Globus pallidus (tissue), 1 donor: Measurements from ENCODE around the gene TM7SF2.

ENCODE experiments used
- DNase-seq: peaks from one replicate; pipeline ENCODE4 v3.0.0-alpha.2; 2015; ENCODE audit warnings: low spot score

The TM7SF2 gene

DNA sequence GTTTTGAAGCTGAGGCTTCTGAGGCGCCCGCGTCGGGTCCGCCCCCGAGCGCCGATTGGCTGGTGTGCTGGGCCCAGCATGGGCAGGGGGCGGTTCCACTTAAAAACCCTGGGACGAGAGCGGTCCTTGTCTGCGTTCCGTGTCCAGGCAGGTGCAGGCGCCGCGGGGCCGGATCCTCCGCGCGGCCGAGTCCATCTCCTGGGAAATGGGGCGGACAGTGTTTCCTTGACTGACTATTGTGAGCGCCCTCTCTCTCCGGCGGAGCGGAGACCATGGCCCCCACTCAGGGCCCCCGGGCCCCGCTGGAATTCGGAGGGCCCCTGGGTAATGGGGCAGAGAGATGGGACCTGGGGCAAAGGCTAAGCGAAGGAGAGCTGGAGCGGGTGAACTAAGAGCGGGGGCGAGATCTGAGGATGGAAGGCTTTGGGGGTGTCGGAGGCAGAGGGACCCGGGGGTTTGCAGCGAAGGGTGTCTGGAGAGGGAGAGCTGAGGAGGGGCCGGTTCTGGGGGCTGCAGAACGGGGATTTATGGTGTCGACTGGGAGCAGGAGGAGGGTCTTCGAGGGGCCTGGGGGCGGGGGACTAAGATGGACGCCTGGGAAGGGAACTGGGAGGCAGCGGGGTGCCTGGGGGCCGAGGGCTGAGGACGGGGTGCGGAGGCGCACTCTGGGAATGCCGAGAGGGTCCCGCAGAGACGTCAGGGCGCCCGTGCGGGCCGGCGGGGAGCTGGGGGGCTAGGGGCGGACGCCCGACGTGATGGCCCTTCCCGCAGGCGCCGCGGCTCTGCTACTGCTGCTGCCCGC is at the start of gene TM7SF2:
TM7SF2 (plus strand) TSS at position 129 of the 802 bp plus-strand sequence; CDS start at position 273, 144 bp downstream.
- peak; percentile 97 for DNase-seq

DNA sequence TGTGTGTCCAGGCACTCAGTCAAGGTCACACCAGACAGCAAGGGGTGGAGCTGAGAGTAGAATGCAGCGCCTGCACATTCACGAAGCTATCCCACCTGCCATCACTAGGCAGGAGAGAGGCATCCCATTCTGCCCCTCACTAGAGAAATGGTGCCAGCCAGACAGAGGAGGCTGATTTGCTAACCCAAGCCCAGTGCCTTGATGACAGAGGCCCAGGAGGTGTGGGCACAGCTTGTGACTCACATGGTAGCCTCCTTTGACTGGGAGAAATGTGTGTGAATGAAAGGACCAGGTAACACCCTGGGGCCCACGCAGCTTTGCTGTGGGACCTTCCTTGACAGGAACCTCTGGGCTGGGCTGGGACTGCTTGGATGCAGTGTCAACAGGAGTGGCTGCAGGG is 48.1 kb upstream of the TM7SF2 start:
- DNase-seq, result no peak

DNA sequence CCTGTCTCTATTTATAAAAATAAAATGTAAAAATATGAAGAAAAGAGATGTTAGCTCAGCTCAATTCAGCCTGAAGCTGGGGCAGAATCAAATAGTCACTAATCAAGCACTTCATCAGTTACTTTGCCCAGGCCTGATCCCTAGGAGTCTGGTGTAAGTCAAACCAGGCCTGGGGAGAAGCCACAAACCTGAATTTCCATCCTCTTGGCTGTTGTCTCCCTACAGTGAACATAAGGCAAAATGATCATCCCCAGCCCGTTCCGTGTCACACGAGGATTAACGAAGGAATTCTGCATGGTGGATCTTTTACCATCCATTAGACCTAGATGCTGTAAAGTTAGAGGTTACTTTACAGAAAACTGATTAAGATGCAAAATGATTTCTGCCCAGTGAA is 46.8 kb upstream of the TM7SF2 start:
- no peak for DNase-seq

DNA sequence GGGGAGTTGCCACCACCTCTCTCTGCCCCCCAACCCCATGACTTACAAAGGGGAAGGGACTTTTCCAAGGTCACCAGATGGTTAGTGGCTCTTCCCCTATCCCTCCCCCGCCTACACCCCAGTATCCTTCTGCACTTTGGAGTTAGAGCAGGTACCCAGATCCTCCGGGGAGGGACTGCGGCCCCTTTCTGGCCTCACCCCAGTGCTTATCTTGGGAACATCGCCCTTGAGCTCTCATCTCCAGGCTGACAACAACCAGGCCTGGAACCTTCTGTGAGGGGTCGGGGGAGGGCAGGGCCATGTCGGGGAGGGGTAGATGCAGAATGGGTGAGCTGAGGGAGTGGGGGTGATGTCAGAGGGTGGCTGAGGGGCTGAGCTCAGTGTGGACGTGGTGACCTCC is 45.8 kb upstream of the TM7SF2 start:
- DNase-seq, result no peak

DNA sequence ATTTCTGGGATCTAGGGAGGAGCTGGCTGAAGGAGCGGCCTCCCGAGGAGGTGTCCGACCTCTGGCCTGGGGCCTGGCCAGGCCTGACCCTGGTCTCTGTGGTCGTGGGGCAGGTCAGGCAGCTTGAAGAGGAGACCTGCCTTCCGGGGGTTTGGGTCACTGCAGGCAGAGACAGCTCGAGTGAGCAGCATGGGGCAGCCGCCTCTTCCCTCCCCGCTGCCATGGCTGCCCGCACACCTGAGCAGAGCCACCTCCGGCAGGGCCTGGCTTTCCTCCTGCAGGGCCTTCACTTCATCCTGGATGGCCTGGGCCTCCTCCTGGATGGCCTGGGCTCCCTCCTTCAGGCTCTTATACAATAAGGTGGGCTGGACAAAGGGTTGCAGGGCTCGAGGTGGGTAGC is 45.4 kb upstream of the TM7SF2 start:
- no peak for DNase-seq

DNA sequence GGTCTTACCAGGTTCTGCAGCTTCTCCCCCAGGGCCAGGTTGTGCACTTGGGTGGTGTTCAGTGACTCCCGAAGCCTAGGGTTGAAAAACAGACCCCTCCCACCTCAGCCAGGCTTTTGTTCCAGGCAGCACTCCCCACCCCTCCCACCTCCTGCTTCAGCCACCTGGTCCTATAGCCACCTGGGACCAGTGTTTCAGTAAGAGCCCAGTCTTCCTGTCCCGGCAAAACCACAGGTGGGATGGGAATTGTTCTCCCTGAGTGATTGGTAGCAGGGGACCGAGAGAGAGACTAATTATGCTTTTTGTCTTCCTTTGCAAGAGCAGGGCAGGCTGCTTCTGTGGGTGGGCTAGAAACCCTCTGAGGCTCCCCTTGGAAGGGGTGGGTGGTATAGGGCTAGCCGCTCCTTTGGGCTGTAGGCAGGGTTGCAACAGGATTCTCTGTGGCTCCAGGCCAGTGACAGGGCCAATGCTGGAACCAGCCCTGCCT is 44.8 kb upstream of the TM7SF2 start:
- DNase-seq, result no peak

DNA sequence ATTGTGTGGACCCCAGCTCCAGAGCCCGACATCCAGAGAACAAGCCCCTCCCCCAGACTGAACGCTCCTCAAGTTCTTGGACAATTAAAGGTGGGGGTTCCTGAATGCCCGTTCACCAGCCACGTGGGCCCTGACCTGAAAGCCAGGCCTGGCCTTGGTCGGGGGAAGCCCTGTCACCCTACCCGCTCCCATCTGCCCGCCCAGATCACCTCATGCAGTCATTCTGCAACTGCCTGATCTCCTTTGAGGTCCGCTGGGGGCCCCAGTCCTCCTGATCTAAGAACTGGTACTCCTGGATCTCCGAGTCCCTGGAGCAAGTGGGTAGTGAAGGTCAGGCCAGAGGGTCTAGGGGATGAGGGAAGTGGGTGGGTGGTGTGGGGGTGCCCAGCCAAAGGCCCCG is 44.2 kb upstream of the TM7SF2 start:
- no peak for DNase-seq

DNA sequence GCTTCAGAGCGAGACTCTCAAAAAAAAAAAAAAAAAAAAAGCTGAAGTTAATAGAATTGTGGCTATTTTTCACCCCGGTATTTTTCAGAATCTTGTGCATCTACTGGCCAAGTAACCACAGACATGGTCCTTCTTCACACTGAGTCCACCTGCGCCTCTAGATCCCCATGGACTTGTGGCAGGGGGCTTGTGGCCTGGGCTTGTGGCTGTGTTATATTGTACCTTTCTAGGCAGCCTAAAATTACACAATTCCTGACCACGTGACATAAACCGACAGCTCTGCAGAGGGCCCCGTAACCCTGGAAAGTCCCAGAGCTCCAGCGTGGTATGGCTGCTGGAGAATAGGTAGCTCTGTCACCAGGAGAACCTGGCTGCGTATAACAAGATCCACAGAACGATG is 42.5 kb upstream of the TM7SF2 start:
- no peak for DNase-seq

DNA sequence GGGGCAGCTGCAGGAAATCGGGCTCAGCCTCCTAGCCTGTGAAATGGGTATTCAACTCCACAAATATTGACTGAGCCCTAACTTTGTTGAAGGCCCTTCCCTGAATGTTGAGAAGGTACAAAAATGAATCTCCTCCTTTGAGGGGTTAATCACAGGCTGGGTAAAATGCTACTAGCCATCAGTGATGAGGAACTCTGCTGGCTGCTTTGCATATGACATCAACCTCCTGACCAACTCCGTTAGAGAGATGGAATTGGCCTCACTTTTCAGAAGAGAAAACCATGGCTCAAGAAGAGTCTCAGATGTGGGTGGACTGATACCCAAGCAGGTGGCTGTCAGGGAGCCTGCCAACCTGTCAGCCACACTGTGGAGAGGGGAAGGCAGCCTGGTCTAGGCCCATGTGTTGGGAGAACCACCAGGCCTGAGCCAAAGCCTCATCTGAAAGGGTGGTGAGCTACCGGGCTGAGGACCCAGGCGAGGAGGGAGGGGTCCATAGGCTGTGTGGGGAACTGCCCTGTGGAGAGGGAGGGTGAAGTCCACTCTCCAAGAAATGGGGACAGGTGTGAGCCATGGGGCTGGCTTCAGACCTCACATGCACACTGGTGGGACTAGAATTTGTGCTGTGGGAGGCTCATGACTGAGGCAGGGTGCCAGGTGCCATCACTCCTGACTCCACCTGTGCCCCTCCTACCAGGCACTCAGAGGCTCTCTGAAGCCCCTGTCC is 39.6 kb upstream of the TM7SF2 start:
- DNase-seq, result no peak

DNA sequence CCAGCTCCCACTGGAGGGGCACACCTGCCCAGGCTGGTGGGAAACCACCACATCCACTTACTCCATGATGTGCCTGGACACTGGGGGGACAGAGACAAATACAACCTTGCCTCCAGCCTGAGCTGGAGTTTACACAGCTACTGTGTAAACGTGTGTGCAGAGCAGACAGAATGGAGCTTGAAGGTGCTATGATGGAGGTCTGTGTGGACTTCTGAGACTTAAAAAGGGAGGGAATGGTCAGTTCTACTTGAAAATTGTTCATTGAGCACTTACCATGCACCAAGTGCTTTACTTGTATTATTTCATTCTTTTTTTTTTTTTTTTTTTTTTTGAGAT is 39.1 kb upstream of the TM7SF2 start:
- DNase-seq, result no peak

DNA sequence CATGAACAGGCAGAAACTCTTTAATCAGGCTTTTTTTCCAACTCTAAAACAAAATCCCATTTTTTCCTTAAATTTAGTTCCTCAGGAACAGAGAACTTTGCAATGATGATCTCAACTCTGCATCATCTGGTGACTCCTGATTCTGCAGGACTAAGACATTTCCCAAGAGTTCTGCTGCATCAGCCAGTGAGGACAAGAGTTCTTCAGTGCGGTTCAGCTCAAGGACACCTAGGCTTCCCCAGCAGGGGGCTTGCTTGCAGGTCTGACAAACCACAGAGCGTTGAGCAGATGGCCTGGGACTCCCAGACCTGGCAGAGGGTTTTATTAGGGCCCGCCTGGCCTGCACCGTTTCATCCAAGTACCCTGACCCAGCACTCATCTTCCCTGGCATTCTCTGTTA is 34.2 kb upstream of the TM7SF2 start:
- no peak for DNase-seq

DNA sequence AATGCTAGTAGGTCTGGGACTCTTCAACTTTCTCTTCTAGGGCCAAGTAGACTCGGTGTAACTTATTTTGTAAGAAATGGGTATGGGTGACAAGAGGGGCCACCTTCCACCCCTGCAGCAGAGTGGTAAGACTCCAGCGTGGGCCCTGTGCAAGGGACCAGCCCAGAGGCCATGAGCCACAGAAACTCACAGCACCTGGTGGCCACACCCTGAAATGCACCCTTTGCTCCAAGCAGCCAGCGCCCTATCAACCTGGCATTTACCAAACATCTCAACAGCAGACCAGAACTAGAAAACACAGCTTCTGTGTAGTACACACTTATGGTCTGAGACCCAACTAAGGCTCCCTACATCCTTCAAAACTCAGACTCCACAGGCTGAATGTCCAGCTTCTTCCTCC is 33.5 kb upstream of the TM7SF2 start:
- no peak for DNase-seq

DNA sequence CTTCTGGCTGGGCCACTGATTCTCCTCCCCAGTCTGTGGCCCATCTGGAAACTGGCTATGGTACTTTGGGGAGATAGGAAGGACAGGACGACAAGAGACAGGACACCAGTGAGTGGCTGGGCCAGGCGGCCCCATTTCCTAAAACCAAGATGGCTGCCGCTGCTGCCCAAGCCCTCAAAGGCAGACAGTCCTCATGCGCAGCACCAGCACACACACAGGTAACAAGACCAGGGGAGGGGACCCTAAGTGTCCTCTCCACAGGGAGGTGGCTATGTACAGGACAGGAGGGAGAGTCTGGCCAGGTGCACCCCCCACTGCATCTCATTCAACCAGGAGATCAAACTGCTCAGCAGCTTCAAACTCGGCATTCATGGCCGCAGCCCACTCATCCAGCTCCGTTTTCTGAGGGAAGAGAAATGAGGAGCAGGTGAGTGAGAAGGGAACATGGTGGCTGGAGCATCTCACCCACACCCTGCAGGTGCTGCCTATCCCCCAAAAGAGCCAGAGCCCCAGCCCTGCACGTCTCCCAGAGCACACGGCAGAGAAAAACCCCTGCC is 32.8 kb upstream of the TM7SF2 start:
- no peak for DNase-seq

DNA sequence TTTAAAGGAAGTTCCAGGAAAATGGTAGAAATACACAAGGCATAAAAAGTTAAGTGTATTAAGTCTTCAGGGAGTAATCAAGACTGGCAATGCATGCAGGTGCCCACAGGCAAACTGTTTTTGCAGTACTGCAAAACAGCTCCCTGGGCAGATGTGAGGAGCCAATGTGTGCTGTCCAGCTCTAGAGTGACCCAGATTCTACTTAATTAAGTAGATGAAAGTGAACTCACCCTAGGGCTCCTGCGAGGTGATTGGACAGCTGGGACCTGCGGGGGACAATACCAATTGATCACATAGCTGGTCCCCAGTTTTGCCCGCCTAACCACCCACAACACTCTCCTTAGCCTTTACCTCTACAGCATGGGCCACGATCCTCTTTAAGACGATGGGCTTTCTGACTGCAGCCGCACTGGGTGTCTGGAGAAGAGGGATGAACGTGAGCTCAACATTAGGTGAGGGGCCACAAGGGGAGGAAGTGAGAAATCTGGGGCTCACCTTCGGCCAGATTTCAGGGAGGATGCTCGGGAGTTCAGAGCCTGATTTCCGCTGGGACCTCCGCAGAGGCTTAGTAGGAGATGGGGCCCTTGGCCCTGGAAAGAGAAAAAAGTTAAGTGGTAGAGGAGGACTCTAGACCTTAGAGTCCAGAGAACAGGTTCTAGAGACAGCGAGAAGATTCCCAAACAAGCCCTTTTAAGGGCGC is 28.4 kb upstream of the TM7SF2 start:
- DNase-seq, result no peak

DNA sequence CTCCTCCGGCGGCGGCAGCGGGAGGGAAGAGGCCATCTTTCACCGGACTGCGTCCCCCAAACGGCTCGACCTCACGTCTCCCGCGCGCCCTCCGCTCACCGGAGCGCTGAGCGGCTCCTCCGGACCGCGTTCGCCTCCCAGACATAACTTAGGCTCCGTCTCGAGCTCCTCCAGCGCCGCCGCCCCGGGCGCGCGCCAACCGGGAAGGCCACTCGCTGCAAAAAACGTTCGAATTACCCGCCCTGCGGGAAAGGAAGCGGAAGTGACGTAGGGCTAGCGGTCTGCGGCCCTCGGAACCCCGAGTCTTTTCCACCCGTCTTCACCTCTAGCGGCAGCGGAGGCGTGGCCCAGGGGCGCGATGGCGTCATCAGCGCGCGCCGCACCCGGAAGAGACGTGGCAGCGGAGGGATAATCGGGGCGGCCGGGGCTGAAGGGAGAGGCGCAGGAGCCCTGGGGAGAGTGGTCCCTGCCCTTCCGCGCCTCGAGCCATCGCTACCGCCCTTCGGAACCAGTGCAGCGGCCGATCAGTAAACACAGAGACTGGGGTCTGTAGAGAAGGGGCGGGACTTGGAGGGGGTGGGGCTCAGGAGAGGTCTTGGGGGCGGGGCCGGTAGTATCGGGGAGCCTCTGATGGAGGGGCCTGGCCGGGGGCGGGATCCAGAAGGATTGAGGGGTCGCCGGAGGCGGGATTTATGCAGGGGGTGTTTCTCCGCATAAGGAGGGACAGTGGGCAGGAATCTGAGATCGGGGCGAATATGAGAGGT is 27.7 kb upstream of the TM7SF2 start, which contains the start of the genes CDCA5 and ZFPL1:
CDCA5 (minus strand) TSS at position 207 of the 764 bp plus-strand sequence; CDS start at position 145, 62 bp downstream.
ZFPL1 (plus strand) TSS at position 389 of the 764 bp plus-strand sequence. CDS start 477 bp downstream, outside the sequence.
- peak; percentile 92 for DNase-seq

DNA sequence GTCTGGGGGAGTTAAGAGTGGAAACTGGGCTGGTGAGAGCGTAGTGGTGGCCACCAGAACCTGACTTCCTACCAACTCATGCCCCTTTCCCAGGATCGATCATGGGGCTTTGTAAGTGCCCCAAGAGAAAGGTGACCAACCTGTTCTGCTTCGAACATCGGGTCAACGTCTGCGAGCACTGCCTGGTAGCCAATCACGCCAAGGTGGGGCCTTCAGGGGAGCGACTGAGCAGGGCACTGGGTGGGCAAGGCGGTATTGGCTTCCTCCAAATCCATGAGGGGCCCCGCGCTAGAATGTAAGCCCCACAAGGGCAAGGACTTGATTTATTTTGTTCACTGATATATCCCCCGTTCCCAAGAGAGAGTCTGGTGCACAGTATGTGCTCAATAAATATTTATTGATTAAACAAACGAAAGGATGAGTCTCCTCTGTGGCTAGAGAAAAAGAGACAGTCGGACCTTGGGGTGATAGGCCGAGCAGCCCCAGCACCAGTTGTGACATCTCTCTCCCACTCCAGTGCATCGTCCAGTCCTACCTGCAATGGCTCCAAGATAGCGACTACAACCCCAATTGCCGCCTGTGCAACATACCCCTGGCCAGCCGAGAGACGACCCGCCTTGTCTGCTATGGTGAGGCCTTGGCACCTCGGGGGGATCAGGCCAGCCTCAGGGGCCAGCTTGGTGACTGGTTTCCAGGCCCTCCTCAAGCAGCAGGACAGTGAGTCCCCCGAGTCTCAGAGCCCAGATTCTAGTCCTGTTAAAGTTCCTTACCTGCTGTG is 26.9 kb upstream of the TM7SF2 start:
- DNase-seq, result no peak

DNA sequence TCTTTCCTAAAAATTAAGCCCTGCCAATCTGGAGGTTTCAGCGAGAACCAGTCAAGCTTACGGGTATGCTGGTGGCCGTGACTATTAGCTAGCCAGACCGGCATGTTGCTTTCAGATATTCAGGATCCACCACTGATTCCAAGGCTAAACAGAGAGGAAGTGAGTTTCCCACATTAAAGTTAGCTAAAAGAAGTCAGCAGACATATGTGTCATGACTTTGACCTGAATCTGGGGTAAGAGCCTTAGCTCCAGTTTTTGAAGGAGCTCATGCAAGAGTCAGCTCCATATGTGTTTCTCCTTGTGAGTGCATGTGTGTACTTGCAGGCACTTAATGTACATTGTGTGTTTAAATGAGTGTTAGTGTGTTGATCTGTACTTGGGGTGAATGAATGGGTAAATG is 26.2 kb upstream of the TM7SF2 start:
- no peak for DNase-seq

DNA sequence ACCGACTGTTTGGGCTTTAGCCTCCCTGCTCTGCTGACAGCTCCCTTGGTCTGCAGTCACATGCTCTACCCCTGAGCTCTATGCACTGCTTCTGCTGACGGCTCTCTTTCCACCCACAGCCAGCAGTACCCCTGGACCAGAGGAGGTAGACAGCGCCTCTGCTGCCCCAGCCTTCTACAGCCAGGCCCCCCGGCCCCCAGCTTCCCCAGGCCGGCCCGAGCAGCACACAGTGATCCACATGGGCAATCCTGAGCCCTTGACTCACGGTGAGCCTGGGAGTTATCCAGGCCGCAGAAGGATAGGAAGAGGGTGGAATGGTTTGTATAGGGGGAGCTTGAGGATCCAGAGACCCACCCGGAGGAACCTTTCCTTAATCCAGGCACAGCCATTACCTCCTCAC is 24.9 kb upstream of the TM7SF2 start:
- DNase-seq, result no peak

DNA sequence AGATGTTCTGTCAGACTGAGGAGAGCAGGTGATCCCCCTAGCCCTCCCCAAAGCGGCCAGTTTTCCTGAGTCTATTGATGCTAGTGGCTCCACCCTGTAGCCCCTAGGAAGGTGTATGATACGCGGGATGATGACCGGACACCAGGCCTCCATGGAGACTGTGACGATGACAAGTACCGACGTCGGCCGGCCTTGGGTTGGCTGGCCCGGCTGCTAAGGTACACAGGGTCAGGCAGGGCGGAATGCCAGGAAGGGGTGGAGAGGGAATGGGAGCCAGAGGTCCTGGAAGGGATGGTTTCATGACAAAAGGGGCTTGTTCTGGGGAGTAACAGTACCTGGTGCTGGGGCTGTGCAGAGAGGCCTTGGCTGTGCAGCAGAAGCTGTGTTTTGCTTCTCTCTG is 24.5 kb upstream of the TM7SF2 start:
- DNase-seq, result no peak

DNA sequence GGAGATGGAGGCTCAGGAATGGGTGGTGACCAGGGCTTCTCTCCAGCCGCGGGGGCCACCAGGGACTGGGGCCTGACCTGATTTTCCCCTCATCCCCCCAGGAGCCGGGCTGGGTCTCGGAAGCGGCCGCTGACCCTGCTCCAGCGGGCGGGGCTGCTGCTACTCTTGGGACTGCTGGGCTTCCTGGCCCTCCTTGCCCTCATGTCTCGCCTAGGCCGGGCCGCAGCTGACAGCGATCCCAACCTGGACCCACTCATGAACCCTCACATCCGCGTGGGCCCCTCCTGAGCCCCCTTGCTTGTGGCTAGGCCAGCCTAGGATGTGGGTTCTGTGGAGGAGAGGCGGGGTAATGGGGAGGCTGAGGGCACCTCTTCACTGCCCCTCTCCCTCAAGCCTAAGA is 23.8 kb upstream of the TM7SF2 start:
- DNase-seq, result no peak

DNA sequence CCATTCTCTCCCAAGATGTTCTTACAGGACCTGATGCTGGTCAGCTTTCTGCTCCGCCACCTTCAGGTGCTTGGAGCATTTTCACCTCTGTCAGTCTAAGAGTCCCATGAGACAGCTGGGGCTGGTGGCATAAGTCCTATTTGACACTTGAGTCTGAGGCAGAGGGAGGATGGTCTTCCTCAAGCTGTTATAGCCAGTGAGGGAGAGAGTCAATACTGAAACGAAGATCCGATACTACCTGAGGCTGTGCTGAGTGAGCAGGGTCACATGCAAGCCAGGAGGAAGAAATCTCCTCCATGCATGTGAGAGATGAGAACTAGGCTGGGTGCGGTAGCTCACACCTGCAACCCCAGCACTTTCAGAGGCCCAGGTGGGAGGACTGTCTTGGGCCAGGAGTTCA is 22.1 kb upstream of the TM7SF2 start:
- no peak for DNase-seq
